Endodermal cell (in vitro differentiated cells): ENCODE measurements around the gene NADK2. TPM values are rescaled to one million over a fixed set of nuclear protein-coding genes. Genes with fewer than 3 reads are reported as not detected.

Experiments used
- DNase-seq: peaks from one replicate; pipeline ENCODE4 v3.0.0-alpha.2; 2017
- H3K27ac ChIP-seq: 2 replicates; pipeline ENCODE4 v1.5.1; 2013; ENCODE audit warnings: mild to moderate bottlenecking, low read depth, low read length, moderate library complexity
- H3K27me3 ChIP-seq: 2 replicates; pipeline ENCODE4 v1.6.1; 2013; ENCODE audit warnings: mild to moderate bottlenecking, low read length, moderate library complexity; ENCODE audit not compliant: insufficient read depth, control insufficient read depth, poor library complexity, severe bottlenecking
- H3K36me3 ChIP-seq: 2 replicates; pipeline ENCODE4 v1.7.0; 2013; ENCODE audit warnings: mild to moderate bottlenecking, low read length, moderate library complexity; ENCODE audit not compliant: control insufficient read depth, insufficient read depth
- H3K4me1 ChIP-seq: one replicate; pipeline ENCODE4 v1.7.0; 2013; ENCODE audit warnings: low read length; ENCODE audit not compliant: control insufficient read depth, insufficient read depth
- H3K4me3 ChIP-seq: 2 replicates; pipeline ENCODE4 v1.5.1; 2013; ENCODE audit warnings: mild to moderate bottlenecking, low read length, moderate library complexity
- H3K9ac ChIP-seq: 2 replicates; pipeline ENCODE4 v1.6.1; 2013; ENCODE audit warnings: mild to moderate bottlenecking, low read length, moderate library complexity; ENCODE audit not compliant: poor library complexity, severe bottlenecking; ENCODE audit errors: extremely low read depth
- H3K9me3 ChIP-seq: 2 replicates; pipeline ENCODE4 v1.6.1; 2013; ENCODE audit warnings: mild to moderate bottlenecking, low read length, moderate library complexity; ENCODE audit not compliant: control insufficient read depth
- H3K27ac Mint-ChIP-seq: 2 replicates; pipeline ENCODE4 v1.8.0; 2020; ENCODE audit warnings: mixed read lengths
- H3K27me3 Mint-ChIP-seq: 2 replicates; pipeline ENCODE4 v1.8.0; 2021; ENCODE audit warnings: mild to moderate bottlenecking, mixed read lengths; ENCODE audit not compliant: insufficient read depth
- H3K36me3 Mint-ChIP-seq: 2 replicates; pipeline ENCODE4 v1.8.0; 2020; ENCODE audit warnings: low read depth, mixed read lengths
- H3K4me1 Mint-ChIP-seq: 2 replicates; pipeline ENCODE4 v1.8.0; 2020; ENCODE audit warnings: mixed read lengths
- H3K4me3 Mint-ChIP-seq: 2 replicates; pipeline ENCODE4 v1.8.0; 2020; ENCODE audit warnings: mild to moderate bottlenecking, moderate library complexity, mixed read lengths
- H3K9me3 Mint-ChIP-seq: 2 replicates; pipeline ENCODE4 v1.8.0; 2020; ENCODE audit warnings: mild to moderate bottlenecking, mixed read lengths
- CTCF ChIP-seq: fragments of 200-600 bp; sonication (generic); conservative IDR thresholded peaks from 2 replicates; pipeline ENCODE4 v1.5.0; 2021; ENCODE audit warnings: antibody characterized with exemption, mild to moderate bottlenecking
- WGBS, 2 experiments: methylation state at CpG; one replicate each; pipeline versions ENCODE4 v1.1.5 to v1.1.7; 2013; ENCODE audit warnings: missing lambda C conversion rate in 2 of 2, mixed read lengths in 1 of 2; ENCODE audit not compliant: insufficient coverage in 1 of 2, insufficient read length in 1 of 2; 5-methylcytosine and 5-hydroxymethylcytosine counted together
- total RNA-seq, 2 donors: library from RNA; stranded (reverse); fragmentation: NEBNext Ultra II Directional in 1 of 2; extraction: Animal tissue kit (Norgen Biotek cat#: 25700) in 1 of 2; gene quantifications; 2 replicates in 1 of 2; 3 replicates in 1 of 2; pipeline ENCODE4 v1.2.1, GENCODE V29; 2021

NADK2 gene
- total RNA-seq, 2 donors from 2014 or later = 27.5 to 44.5 TPM

DNA sequence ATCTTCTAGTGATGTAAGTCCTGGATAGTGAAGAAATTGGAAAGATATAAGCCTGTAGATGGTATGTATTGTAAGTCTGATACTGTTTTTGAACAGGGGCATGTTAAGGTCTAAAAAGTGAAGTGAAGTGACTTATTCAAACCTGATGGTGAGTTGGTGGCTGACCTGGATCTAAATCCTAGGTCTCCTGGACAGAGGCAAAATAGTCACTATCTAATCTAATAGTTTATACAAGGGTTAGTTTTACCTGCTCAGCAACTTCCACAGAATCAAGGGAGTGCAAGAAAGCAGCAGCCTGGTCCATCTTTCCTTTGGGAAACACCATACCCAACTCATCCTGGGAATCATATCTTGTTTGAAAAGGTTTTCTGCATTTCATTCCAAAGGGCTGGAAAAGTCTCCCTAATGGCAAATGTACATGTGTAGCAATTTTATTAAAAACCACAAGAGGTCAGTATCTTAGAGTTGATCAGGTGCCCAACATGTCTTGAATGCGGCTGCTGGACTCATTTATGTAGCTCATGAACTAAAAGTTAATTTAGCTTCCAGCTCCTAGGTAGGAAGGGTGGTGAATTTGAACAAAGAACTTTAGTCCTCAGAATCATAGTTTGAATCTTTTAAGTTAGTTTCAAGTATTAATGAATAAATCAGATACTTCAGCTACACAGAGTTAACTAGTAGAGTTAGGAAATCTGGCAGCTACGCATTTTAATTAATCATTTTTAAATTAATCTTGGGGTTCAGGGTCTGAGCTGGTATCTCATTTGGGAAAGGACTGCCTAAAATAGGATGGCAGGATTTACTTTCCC is 63.8 kb downstream of the NADK2 start:
- no peaks in the 10 kb centered on the region for H3K4me1 Mint-ChIP-seq
- peaks cover 97% of the 10 kb centered on the region for H3K36me3 ChIP-seq
- no peaks in the 10 kb centered on the region for H3K27me3 Mint-ChIP-seq
- no peak overlapping the region for H3K4me3 ChIP-seq
- TF ChIP-seq CTCF = peak; percentile 44
- H3K9ac ChIP-seq = no peak overlapping the region
- H3K27ac ChIP-seq = no peak overlapping the region
- no peak overlapping the region for H3K27ac Mint-ChIP-seq
- no peak for DNase-seq
- no peak overlapping the region for H3K4me3 Mint-ChIP-seq
- peaks cover 64% of the 10 kb centered on the region for H3K36me3 Mint-ChIP-seq
- H3K9me3 Mint-ChIP-seq = no peaks in the 10 kb centered on the region
- no peaks in the 10 kb centered on the region for H3K4me1 ChIP-seq
- no peaks in the 10 kb centered on the region for H3K9me3 ChIP-seq
- WGBS, 2 experiments = 94 to 100% methylated on average over 1 to 2 of the region's 2 CpGs
- H3K27me3 ChIP-seq = no peaks in the 10 kb centered on the region

DNA sequence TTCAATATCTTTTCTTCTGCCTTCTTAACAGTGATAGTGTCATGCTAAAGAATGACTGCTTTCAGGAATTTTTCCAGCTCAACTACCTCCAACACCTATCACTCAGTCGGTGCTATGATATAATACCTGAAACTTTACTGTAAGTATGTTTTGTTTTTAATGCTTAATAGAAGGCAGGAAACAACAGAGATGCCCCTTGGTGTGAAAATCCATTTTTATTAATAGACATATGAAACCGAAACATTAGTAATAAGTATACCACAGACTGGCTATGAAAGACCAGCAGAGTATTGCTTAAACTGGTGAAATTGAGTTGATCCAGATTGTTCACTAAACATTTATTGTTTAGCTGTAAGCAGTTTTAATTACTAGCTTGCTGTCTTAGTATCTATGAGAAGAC is 64.6 kb downstream of the NADK2 start:
- Mint-ChIP-seq H3K4me3 (no peak overlapping the region), H3K27ac (no peak overlapping the region), H3K36me3 (peaks cover 61% of the 10 kb centered on the region), H3K27me3 (no peaks in the 10 kb centered on the region), H3K4me1 (no peaks in the 10 kb centered on the region), H3K9me3 (no peaks in the 10 kb centered on the region)
- Histone ChIP-seq H3K4me1 (no peaks in the 10 kb centered on the region), H3K9me3 (no peaks in the 10 kb centered on the region), H3K36me3 (peaks cover 97% of the 10 kb centered on the region), H3K27me3 (no peaks in the 10 kb centered on the region), H3K4me3 (no peak overlapping the region), H3K9ac (no peak overlapping the region), H3K27ac (no peak overlapping the region)
- WGBS, 2 experiments = 100% methylated on average over 1 of the region's 2 CpGs
- TF ChIP-seq CTCF = no peak
- no peak for DNase-seq

- Histone ChIP-seq H3K27me3 (no peaks in the 10 kb centered on the region), H3K27ac (no peak overlapping the region), H3K9ac (no peak overlapping the region), H3K36me3 (peaks cover 97% of the 10 kb centered on the region), H3K9me3 (no peaks in the 10 kb centered on the region), H3K4me1 (no peaks in the 10 kb centered on the region), H3K4me3 (no peak overlapping the region)
- peaks cover 61% of the 10 kb centered on the region for H3K36me3 Mint-ChIP-seq
- no peaks in the 10 kb centered on the region for H3K27me3 Mint-ChIP-seq
- H3K4me3 Mint-ChIP-seq = no peak overlapping the region
- H3K27ac Mint-ChIP-seq = no peak overlapping the region
- no peak for TF ChIP-seq CTCF
- no peaks in the 10 kb centered on the region for H3K9me3 Mint-ChIP-seq
- no peaks in the 10 kb centered on the region for H3K4me1 Mint-ChIP-seq
- no peak for DNase-seq
- WGBS, 2 experiments = 96 to 98% methylated on average over 5 of the region's 5 CpGs
These were observed 66.7 kb downstream of the NADK2 start for GRCh38 chr5:36175043-36175442.
